Panc1 (cell line): ENCODE data around the gene IRF9.

Source experiments
- POLR2AphosphoS5 ChIP-seq: IDR thresholded peaks from 2 replicates; pipeline ENCODE4 v1.6.1; 2012; ENCODE audit warnings: mild to moderate bottlenecking, low read depth, low read length, moderate library complexity
- SIN3A ChIP-seq: IDR thresholded peaks from 2 replicates; pipeline ENCODE4 v1.6.1; 2012; ENCODE audit warnings: low read depth, mild to moderate bottlenecking, low read length, moderate library complexity, borderline replicate concordance; ENCODE audit not compliant: insufficient read depth
- TCF7L2 ChIP-seq: IDR thresholded peaks from 2 replicates; pipeline ENCODE4 v1.6.1; 2011; ENCODE audit warnings: mild to moderate bottlenecking, low read depth, low read length, inconsistent platforms
- TF ChIP-seq, protein P1 (sequence below): fragments of 450-650 bp; IDR thresholded peaks from 2 replicates; pipeline ENCODE4 v1.5.1; 2017; ENCODE audit warnings: mild to moderate bottlenecking
- TF ChIP-seq, protein P2 (sequence below), 2 experiments: IDR thresholded peaks; 2 replicates each; pipeline ENCODE4 v1.6.1; 2011 to 2012; ENCODE audit warnings: low read depth in 2 of 2, control low read depth in 1 of 2, low read length in 1 of 2, mild to moderate bottlenecking in 1 of 2, moderate library complexity in 1 of 2; ENCODE audit not compliant: insufficient read depth in 1 of 2

DNA sequence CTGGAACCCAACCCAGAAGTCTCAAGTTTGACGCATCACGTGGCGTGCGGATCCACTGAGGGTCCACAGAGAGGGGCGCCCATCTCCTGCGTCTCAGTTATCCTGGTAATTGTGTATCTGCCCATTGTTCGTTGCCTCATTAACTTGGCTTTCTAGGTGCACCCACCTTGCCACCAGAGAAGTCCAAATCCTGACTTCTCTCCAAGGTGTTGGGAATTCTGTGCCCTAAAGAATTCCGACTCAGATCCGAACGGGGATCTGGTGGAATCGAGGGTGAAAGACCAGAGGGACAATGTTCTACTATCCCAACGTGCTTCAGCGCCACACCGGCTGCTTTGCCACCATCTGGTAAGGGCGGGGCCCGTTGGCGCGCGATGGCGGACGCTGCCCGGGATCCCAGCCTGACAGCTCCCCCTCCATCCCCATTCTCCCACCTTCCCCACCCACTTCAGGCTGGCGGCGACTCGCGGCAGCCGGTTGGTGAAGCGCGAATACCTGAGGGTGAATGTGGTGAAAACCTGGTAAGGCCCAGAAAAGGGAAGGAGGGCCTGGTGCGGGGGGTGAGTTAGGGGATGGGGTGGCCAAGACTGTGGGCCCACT, 11.3 kb downstream of the IRF9 start:
- TF ChIP-seq, protein P1, sequence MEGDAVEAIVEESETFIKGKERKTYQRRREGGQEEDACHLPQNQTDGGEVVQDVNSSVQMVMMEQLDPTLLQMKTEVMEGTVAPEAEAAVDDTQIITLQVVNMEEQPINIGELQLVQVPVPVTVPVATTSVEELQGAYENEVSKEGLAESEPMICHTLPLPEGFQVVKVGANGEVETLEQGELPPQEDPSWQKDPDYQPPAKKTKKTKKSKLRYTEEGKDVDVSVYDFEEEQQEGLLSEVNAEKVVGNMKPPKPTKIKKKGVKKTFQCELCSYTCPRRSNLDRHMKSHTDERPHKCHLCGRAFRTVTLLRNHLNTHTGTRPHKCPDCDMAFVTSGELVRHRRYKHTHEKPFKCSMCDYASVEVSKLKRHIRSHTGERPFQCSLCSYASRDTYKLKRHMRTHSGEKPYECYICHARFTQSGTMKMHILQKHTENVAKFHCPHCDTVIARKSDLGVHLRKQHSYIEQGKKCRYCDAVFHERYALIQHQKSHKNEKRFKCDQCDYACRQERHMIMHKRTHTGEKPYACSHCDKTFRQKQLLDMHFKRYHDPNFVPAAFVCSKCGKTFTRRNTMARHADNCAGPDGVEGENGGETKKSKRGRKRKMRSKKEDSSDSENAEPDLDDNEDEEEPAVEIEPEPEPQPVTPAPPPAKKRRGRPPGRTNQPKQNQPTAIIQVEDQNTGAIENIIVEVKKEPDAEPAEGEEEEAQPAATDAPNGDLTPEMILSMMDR: no peak
- no peak for TF ChIP-seq SIN3A
- no peak for TF ChIP-seq POLR2AphosphoS5
- no peak for TF ChIP-seq TCF7L2
- TF ChIP-seq, protein P2, sequence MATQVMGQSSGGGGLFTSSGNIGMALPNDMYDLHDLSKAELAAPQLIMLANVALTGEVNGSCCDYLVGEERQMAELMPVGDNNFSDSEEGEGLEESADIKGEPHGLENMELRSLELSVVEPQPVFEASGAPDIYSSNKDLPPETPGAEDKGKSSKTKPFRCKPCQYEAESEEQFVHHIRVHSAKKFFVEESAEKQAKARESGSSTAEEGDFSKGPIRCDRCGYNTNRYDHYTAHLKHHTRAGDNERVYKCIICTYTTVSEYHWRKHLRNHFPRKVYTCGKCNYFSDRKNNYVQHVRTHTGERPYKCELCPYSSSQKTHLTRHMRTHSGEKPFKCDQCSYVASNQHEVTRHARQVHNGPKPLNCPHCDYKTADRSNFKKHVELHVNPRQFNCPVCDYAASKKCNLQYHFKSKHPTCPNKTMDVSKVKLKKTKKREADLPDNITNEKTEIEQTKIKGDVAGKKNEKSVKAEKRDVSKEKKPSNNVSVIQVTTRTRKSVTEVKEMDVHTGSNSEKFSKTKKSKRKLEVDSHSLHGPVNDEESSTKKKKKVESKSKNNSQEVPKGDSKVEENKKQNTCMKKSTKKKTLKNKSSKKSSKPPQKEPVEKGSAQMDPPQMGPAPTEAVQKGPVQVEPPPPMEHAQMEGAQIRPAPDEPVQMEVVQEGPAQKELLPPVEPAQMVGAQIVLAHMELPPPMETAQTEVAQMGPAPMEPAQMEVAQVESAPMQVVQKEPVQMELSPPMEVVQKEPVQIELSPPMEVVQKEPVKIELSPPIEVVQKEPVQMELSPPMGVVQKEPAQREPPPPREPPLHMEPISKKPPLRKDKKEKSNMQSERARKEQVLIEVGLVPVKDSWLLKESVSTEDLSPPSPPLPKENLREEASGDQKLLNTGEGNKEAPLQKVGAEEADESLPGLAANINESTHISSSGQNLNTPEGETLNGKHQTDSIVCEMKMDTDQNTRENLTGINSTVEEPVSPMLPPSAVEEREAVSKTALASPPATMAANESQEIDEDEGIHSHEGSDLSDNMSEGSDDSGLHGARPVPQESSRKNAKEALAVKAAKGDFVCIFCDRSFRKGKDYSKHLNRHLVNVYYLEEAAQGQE (IDR thresholded peaks at IDR 0.05; ENCODE audit: insufficient read depth in 1 of 2, low read depth in 2 of 2, low read length in 1 of 2): no peak
